GM23338 (cell line): ENCODE data around the gene KLF7.

Experiments used
- CREB1 ChIP-seq: fragments of 250-450 bp; sonication (Bioruptor Pico); IDR thresholded peaks from 2 replicates; pipeline ENCODE4 v1.5.0; 2020; ENCODE audit warnings: low read depth, mild to moderate bottlenecking, moderate library complexity
- EZH2 ChIP-seq: fragments of 200-600 bp; sonication (generic); IDR thresholded peaks from one replicate; pipeline ENCODE4 v1.8.0; 2017; ENCODE audit warnings: antibody characterized with exemption, mild to moderate bottlenecking, low read depth; ENCODE audit not compliant: unreplicated experiment
- EZH2phosphoT487 ChIP-seq: fragments of 200-600 bp; sonication (generic); IDR thresholded peaks from one replicate; pipeline ENCODE4 v1.8.1; 2018; ENCODE audit warnings: antibody characterized with exemption; ENCODE audit not compliant: unreplicated experiment
- NANOG ChIP-seq: IDR thresholded peaks from 2 replicates; pipeline ENCODE4 v1.6.1; 2016; ENCODE audit warnings: antibody characterized with exemption, borderline replicate concordance
- POLR2AphosphoS5 ChIP-seq: IDR thresholded peaks from 2 replicates; pipeline ENCODE4 v1.6.1; 2016; ENCODE audit warnings: antibody characterized with exemption, low read depth
- STAT1 ChIP-seq: IDR thresholded peaks from one replicate; pipeline ENCODE4 v1.6.1; 2016; ENCODE audit warnings: antibody characterized with exemption; ENCODE audit not compliant: unreplicated experiment
- ZNF331 ChIP-seq: fragments of 250-450 bp; sonication (Bioruptor Pico); IDR thresholded peaks from 2 replicates; pipeline ENCODE4 v1.5.0; 2020; ENCODE audit warnings: low read depth, mild to moderate bottlenecking, moderate library complexity
- TF ChIP-seq, protein P1 (sequence below), 2 experiments: fragments of 200-600 bp in 1 of 2; sonication (generic) in 1 of 2; conservative IDR thresholded peaks; 2 replicates each; pipeline versions ENCODE4 v1.5.1 to v1.6.1; 2016 to 2017; ENCODE audit warnings: antibody characterized with exemption in 2 of 2, low read depth in 2 of 2, mild to moderate bottlenecking in 2 of 2, moderate library complexity in 1 of 2
- TF ChIP-seq, protein P2 (sequence below): IDR thresholded peaks from one replicate; pipeline ENCODE4 v1.6.1; 2018; ENCODE audit warnings: antibody characterized with exemption; ENCODE audit not compliant: unreplicated experiment
- TF ChIP-seq, protein P3 (sequence below): fragments of 250-450 bp; sonication (Bioruptor Pico); IDR thresholded peaks from 2 replicates; pipeline ENCODE4 v1.5.0; 2020; ENCODE audit warnings: mild to moderate bottlenecking, moderate library complexity

DNA sequence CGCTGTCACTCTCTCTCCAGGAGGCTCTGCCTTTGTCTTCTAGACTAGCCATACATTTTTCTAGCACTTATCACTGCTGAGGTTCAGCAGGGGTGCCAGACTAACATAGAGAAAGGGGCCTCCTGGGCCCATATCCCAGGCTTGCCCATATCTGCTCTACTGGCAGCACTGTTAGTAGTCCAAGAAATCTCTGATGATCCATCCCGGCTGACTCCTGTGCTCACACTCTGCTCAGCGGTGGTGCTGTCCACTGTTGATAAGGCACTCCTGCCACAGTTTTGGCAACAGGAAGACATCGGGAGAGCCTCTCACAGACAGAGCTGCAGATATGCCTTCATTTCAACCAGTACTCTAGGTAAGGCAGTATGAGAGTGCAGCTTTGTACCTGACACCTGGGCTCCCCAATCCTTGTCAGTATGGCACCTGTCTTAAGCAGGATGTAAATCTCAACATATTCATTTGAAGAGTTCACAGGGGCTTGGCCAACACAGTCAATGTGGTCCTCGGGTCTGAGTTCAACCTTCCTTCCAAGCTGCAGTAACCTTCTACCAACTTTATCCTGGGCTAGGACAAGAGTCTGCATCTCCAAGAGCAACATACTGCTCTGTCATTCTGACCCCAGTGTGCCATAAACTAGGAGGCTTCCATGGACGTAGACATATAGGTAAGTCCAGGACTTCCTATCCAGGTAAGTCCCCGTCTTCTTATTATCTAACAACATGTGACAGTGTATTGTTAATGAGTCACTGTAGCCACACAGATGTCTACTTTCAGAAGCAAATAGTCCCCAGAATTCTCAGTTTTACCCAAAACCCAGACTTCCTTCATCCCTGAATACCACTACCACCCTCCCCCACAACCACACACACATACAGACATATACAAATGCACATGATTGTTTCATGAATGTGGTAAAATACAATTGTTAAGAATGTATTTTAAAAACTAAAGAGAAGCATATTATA, 16.2 kb downstream of the KLF7 start:
- TF ChIP-seq POLR2AphosphoS5 (no peak), NANOG (no peak), EZH2 (no peak), EZH2phosphoT487 (no peak), STAT1 (no peak), CREB1 (CRISPR knock-in tag) (no peak), ZNF331 (no peak)
- TF ChIP-seq, protein P1, sequence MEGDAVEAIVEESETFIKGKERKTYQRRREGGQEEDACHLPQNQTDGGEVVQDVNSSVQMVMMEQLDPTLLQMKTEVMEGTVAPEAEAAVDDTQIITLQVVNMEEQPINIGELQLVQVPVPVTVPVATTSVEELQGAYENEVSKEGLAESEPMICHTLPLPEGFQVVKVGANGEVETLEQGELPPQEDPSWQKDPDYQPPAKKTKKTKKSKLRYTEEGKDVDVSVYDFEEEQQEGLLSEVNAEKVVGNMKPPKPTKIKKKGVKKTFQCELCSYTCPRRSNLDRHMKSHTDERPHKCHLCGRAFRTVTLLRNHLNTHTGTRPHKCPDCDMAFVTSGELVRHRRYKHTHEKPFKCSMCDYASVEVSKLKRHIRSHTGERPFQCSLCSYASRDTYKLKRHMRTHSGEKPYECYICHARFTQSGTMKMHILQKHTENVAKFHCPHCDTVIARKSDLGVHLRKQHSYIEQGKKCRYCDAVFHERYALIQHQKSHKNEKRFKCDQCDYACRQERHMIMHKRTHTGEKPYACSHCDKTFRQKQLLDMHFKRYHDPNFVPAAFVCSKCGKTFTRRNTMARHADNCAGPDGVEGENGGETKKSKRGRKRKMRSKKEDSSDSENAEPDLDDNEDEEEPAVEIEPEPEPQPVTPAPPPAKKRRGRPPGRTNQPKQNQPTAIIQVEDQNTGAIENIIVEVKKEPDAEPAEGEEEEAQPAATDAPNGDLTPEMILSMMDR (conservative IDR thresholded peaks at IDR 0.05; ENCODE audit: low read depth in 2 of 2), result no peak
- TF ChIP-seq, protein P2, sequence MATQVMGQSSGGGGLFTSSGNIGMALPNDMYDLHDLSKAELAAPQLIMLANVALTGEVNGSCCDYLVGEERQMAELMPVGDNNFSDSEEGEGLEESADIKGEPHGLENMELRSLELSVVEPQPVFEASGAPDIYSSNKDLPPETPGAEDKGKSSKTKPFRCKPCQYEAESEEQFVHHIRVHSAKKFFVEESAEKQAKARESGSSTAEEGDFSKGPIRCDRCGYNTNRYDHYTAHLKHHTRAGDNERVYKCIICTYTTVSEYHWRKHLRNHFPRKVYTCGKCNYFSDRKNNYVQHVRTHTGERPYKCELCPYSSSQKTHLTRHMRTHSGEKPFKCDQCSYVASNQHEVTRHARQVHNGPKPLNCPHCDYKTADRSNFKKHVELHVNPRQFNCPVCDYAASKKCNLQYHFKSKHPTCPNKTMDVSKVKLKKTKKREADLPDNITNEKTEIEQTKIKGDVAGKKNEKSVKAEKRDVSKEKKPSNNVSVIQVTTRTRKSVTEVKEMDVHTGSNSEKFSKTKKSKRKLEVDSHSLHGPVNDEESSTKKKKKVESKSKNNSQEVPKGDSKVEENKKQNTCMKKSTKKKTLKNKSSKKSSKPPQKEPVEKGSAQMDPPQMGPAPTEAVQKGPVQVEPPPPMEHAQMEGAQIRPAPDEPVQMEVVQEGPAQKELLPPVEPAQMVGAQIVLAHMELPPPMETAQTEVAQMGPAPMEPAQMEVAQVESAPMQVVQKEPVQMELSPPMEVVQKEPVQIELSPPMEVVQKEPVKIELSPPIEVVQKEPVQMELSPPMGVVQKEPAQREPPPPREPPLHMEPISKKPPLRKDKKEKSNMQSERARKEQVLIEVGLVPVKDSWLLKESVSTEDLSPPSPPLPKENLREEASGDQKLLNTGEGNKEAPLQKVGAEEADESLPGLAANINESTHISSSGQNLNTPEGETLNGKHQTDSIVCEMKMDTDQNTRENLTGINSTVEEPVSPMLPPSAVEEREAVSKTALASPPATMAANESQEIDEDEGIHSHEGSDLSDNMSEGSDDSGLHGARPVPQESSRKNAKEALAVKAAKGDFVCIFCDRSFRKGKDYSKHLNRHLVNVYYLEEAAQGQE, result no peak
- TF ChIP-seq, protein P3, sequence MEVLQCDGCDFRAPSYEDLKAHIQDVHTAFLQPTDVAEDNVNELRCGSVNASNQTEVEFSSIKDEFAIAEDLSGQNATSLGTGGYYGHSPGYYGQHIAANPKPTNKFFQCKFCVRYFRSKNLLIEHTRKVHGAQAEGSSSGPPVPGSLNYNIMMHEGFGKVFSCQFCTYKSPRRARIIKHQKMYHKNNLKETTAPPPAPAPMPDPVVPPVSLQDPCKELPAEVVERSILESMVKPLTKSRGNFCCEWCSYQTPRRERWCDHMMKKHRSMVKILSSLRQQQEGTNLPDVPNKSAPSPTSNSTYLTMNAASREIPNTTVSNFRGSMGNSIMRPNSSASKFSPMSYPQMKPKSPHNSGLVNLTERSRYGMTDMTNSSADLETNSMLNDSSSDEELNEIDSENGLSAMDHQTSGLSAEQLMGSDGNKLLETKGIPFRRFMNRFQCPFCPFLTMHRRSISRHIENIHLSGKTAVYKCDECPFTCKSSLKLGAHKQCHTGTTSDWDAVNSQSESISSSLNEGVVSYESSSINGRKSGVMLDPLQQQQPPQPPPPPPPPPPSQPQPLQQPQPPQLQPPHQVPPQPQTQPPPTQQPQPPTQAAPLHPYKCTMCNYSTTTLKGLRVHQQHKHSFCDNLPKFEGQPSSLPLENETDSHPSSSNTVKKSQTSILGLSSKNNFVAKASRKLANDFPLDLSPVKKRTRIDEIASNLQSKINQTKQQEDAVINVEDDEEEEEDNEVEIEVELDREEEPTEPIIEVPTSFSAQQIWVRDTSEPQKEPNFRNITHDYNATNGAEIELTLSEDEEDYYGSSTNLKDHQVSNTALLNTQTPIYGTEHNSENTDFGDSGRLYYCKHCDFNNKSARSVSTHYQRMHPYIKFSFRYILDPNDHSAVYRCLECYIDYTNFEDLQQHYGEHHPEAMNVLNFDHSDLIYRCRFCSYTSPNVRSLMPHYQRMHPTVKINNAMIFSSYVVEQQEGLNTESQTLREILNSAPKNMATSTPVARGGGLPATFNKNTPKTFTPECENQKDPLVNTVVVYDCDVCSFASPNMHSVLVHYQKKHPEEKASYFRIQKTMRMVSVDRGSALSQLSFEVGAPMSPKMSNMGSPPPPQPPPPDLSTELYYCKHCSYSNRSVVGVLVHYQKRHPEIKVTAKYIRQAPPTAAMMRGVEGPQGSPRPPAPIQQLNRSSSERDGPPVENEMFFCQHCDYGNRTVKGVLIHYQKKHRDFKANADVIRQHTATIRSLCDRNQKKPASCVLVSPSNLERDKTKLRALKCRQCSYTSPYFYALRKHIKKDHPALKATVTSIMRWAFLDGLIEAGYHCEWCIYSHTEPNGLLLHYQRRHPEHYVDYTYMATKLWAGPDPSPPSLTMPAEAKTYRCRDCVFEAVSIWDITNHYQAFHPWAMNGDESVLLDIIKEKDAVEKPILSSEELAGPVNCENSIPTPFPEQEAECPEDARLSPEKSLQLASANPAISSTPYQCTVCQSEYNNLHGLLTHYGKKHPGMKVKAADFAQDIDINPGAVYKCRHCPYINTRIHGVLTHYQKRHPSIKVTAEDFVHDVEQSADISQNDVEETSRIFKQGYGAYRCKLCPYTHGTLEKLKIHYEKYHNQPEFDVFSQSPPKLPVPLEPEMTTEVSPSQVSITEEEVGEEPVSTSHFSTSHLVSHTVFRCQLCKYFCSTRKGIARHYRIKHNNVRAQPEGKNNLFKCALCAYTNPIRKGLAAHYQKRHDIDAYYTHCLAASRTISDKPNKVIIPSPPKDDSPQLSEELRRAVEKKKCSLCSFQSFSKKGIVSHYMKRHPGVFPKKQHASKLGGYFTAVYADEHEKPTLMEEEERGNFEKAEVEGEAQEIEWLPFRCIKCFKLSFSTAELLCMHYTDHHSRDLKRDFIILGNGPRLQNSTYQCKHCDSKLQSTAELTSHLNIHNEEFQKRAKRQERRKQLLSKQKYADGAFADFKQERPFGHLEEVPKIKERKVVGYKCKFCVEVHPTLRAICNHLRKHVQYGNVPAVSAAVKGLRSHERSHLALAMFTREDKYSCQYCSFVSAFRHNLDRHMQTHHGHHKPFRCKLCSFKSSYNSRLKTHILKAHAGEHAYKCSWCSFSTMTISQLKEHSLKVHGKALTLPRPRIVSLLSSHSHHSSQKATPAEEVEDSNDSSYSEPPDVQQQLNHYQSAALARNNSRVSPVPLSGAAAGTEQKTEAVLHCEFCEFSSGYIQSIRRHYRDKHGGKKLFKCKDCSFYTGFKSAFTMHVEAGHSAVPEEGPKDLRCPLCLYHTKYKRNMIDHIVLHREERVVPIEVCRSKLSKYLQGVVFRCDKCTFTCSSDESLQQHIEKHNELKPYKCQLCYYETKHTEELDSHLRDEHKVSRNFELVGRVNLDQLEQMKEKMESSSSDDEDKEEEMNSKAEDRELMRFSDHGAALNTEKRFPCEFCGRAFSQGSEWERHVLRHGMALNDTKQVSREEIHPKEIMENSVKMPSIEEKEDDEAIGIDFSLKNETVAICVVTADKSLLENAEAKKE (CRISPR knock-in tag), result no peak
